WTC11 (cell line): Measurements from ENCODE around the gene ARID3C. TPM values are rescaled to one million over a fixed set of nuclear protein-coding genes. Genes with fewer than 3 reads are reported as not detected.

ENCODE experiments used
- ATAC-seq: fragments of 200-7000 bp; cut with Tn5 transposase; 2 replicates; pipeline ENCODE4 v1.10.0; 2021; ENCODE audit warnings: mild to moderate bottlenecking, moderate library complexity
- CTCF ChIA-PET: fragments of 300-600 bp; sonication (Branson Sonifier 250); formaldehyde crosslinking; loops from one replicate; lab custom pipeline; 2021; ENCODE audit warnings: antibody characterized with exemption; lab: Charles Lee
- POLR2A ChIA-PET: fragments of 350-600 bp; sonication (Branson Sonifier 250); formaldehyde crosslinking; loops from one replicate; lab custom pipeline; 2021; ENCODE audit warnings: antibody characterized with exemption; lab: Charles Lee
- DNase-seq: peaks from one replicate; pipeline ENCODE4 v3.0.0; 2021; ENCODE audit warnings: low spot score
- H3K27ac Mint-ChIP-seq: 2 replicates; pipeline ENCODE4 v1.8.0; 2021; ENCODE audit warnings: mixed read lengths
- H3K27me3 Mint-ChIP-seq: 2 replicates; pipeline ENCODE4 v1.8.0; 2021; ENCODE audit warnings: low read depth, mild to moderate bottlenecking, moderate library complexity, mixed read lengths
- H3K36me3 Mint-ChIP-seq: 2 replicates; pipeline ENCODE4 v1.8.0; 2021; ENCODE audit warnings: mixed read lengths
- H3K4me1 Mint-ChIP-seq: 2 replicates; pipeline ENCODE4 v1.8.0; 2022; ENCODE audit warnings: mixed read lengths
- H3K4me3 Mint-ChIP-seq: 2 replicates; pipeline ENCODE4 v1.8.0; 2021; ENCODE audit warnings: mild to moderate bottlenecking, moderate library complexity, mixed read lengths
- H3K9me3 Mint-ChIP-seq: 2 replicates; pipeline ENCODE4 v1.8.0; 2021; ENCODE audit warnings: mixed read lengths
- E2F5 ChIP-seq: sonication (generic); formaldehyde crosslinking; IDR thresholded peaks from 2 replicates; pipeline ENCODE4 v1.8.1; 2022; ENCODE audit warnings: mild to moderate bottlenecking, moderate library complexity, missing genetic modification reagents
- FOXP1 ChIP-seq: sonication (generic); formaldehyde crosslinking; IDR thresholded peaks from 2 replicates; pipeline ENCODE4 v1.8.0; 2022; ENCODE audit warnings: missing genetic modification reagents, mild to moderate bottlenecking, moderate library complexity, borderline replicate concordance
- FOXP4 ChIP-seq: sonication (generic); formaldehyde crosslinking; IDR thresholded peaks from 2 replicates; pipeline ENCODE4 v1.8.0; 2022; ENCODE audit warnings: mild to moderate bottlenecking, missing genetic modification reagents
- GABPB1 ChIP-seq: sonication (generic); formaldehyde crosslinking; IDR thresholded peaks from 2 replicates; pipeline ENCODE4 v1.8.1; 2023; ENCODE audit warnings: mild to moderate bottlenecking, missing genetic modification reagents
- IRF2 ChIP-seq: sonication (generic); formaldehyde crosslinking; IDR thresholded peaks from 2 replicates; pipeline ENCODE4 v1.8.0; 2022; ENCODE audit warnings: low read depth, missing genetic modification reagents, borderline replicate concordance
- MAX ChIP-seq: sonication (generic); formaldehyde crosslinking; IDR thresholded peaks from 2 replicates; pipeline ENCODE4 v1.8.0; 2022; ENCODE audit warnings: mild to moderate bottlenecking, missing genetic modification reagents
- NFATC4 ChIP-seq: fragments of 250-450 bp; sonication (Bioruptor Pico); IDR thresholded peaks from 2 replicates; pipeline ENCODE4 v1.9.0; 2021; ENCODE audit warnings: mild to moderate bottlenecking
- SP1 ChIP-seq: sonication (generic); formaldehyde crosslinking; conservative IDR thresholded peaks from 2 replicates; pipeline ENCODE4 v1.8.1; 2022; ENCODE audit warnings: missing genetic modification reagents
- TEAD1 ChIP-seq: sonication (generic); formaldehyde crosslinking; IDR thresholded peaks from 2 replicates; pipeline ENCODE4 v1.8.0; 2022; ENCODE audit warnings: mild to moderate bottlenecking, missing genetic modification reagents
- TP53 ChIP-seq: sonication (generic); formaldehyde crosslinking; IDR thresholded peaks from 2 replicates; pipeline ENCODE4 v1.8.1; 2023; ENCODE audit warnings: mild to moderate bottlenecking, missing genetic modification reagents
- USF2 ChIP-seq: sonication (generic); formaldehyde crosslinking; IDR thresholded peaks from 2 replicates; pipeline ENCODE4 v1.8.1; 2023; ENCODE audit warnings: mild to moderate bottlenecking, missing genetic modification reagents, moderate library complexity
- ZMAT4 ChIP-seq: fragments of 250-450 bp; sonication (Bioruptor Pico); IDR thresholded peaks from 2 replicates; pipeline ENCODE4 v1.9.0; 2021; ENCODE audit warnings: mild to moderate bottlenecking
- ZNF219 ChIP-seq: sonication (generic); formaldehyde crosslinking; IDR thresholded peaks from 2 replicates; pipeline ENCODE4 v1.8.0; 2023; ENCODE audit warnings: missing genetic modification reagents, mild to moderate bottlenecking, borderline replicate concordance
- ZNF281 ChIP-seq: sonication (generic); formaldehyde crosslinking; IDR thresholded peaks from 2 replicates; pipeline ENCODE4 v1.8.0; 2023; ENCODE audit warnings: mild to moderate bottlenecking, missing genetic modification reagents
- ZNF512 ChIP-seq: sonication (generic); formaldehyde crosslinking; IDR thresholded peaks from 2 replicates; pipeline ENCODE4 v1.8.1; 2022; ENCODE audit warnings: missing genetic modification reagents, borderline replicate concordance
- total RNA-seq: library from RNA; stranded (reverse); gene quantifications from 3 replicates; pipeline ENCODE4 v1.2.3, GENCODE V29; 2021

The ARID3C gene
- total RNA-seq, 1 experiment from 2014 or later, result 0.15 TPM

- TF ChIP-seq USF2 (CRISPR knock-in tag) (peak; percentile 26), MAX (peak; percentile 95), E2F5 (CRISPR knock-in tag) (peak; percentile 91), TP53 (CRISPR knock-in tag) (peak; percentile 91), GABPB1 (peak; percentile 9; the same call in 1 of the 2 replicates), ZNF512 (CRISPR knock-in tag) (no peak)
These were observed 8.7 kb upstream of the ARID3C start, which contains the start of gene SIGMAR1 (continued) for GRCh38 chr9:34637356-34638137.

- no peak for DNase-seq
These were observed 8.0 kb upstream of the ARID3C start for GRCh38 chr9:34636791-34637355.

More at GRCh38 chr9:34636791-34637355, 8.0 kb upstream of the ARID3C start:
- no peak overlapping the region for H3K27ac Mint-ChIP-seq
- peaks cover 4% of the 10 kb centered on the region for H3K36me3 Mint-ChIP-seq
- no peaks in the 10 kb centered on the region for H3K9me3 Mint-ChIP-seq
- H3K27me3 Mint-ChIP-seq, result peaks cover 18% of the 10 kb centered on the region
- peak overlapping the region; percentile 83 for H3K4me3 Mint-ChIP-seq
- H3K4me1 Mint-ChIP-seq, result peaks cover 22% of the 10 kb centered on the region
- POLR2A ChIA-PET, result interaction anchor here (1.5 to 2.1 kb wide), 4 partner anchors 10 to 28 kb away, joined by 5 to 25 read pairs (median 6); partner anchors contain the start of genes DCTN3, GALT and IL11RA
- ATAC-seq, result no peak
- CTCF ChIA-PET, result interaction anchor here (0.7 to 6.7 kb wide), 16 partner anchors 8 to 233 kb away, joined by 3 to 94 read pairs (median 8); partner anchors contain the start of genes ARID3C, CCL27, DCTN3 and GALT
- TF ChIP-seq ZNF281 (CRISPR knock-in tag) (peak; percentile 66), SP1 (no peak), USF2 (CRISPR knock-in tag) (0 out of 2 replicates have a peak, but pooled peaks have one; percentile 53), TEAD1 (CRISPR knock-in tag) (no peak; the same call in 1 of the 2 replicates), FOXP1 (CRISPR knock-in tag) (no peak), ZNF219 (CRISPR knock-in tag) (no peak), ZMAT4 (CRISPR knock-in tag) (no peak), IRF2 (CRISPR knock-in tag) (no peak), NFATC4 (CRISPR knock-in tag) (no peak), FOXP4 (CRISPR knock-in tag) (no peak)
